Endodermal cell (in vitro differentiated cells): ENCODE results near the gene VSTM5. TPM values are rescaled to one million over a fixed set of nuclear protein-coding genes. Genes with fewer than 3 reads are reported as not detected.
A peak's percentile ranks its signal among the peaks of the same experiment; 100 is the strongest.

Source experiments
- DNase-seq: peaks from one replicate; pipeline ENCODE4 v3.0.0-alpha.2; 2017
- H3K27ac ChIP-seq: 2 replicates; pipeline ENCODE4 v1.5.1; 2013; ENCODE audit warnings: mild to moderate bottlenecking, low read depth, low read length, moderate library complexity
- H3K27me3 ChIP-seq: 2 replicates; pipeline ENCODE4 v1.6.1; 2013; ENCODE audit warnings: mild to moderate bottlenecking, low read length, moderate library complexity; ENCODE audit not compliant: insufficient read depth, control insufficient read depth, poor library complexity, severe bottlenecking
- H3K36me3 ChIP-seq: 2 replicates; pipeline ENCODE4 v1.7.0; 2013; ENCODE audit warnings: mild to moderate bottlenecking, low read length, moderate library complexity; ENCODE audit not compliant: control insufficient read depth, insufficient read depth
- H3K4me1 ChIP-seq: one replicate; pipeline ENCODE4 v1.7.0; 2013; ENCODE audit warnings: low read length; ENCODE audit not compliant: control insufficient read depth, insufficient read depth
- H3K4me3 ChIP-seq: 2 replicates; pipeline ENCODE4 v1.5.1; 2013; ENCODE audit warnings: mild to moderate bottlenecking, low read length, moderate library complexity
- H3K9ac ChIP-seq: 2 replicates; pipeline ENCODE4 v1.6.1; 2013; ENCODE audit warnings: mild to moderate bottlenecking, low read length, moderate library complexity; ENCODE audit not compliant: poor library complexity, severe bottlenecking; ENCODE audit errors: extremely low read depth
- H3K9me3 ChIP-seq: 2 replicates; pipeline ENCODE4 v1.6.1; 2013; ENCODE audit warnings: mild to moderate bottlenecking, low read length, moderate library complexity; ENCODE audit not compliant: control insufficient read depth
- H3K27ac Mint-ChIP-seq: 2 replicates; pipeline ENCODE4 v1.8.0; 2020; ENCODE audit warnings: mixed read lengths
- H3K27me3 Mint-ChIP-seq: 2 replicates; pipeline ENCODE4 v1.8.0; 2021; ENCODE audit warnings: mild to moderate bottlenecking, mixed read lengths; ENCODE audit not compliant: insufficient read depth
- H3K36me3 Mint-ChIP-seq: 2 replicates; pipeline ENCODE4 v1.8.0; 2020; ENCODE audit warnings: low read depth, mixed read lengths
- H3K4me1 Mint-ChIP-seq: 2 replicates; pipeline ENCODE4 v1.8.0; 2020; ENCODE audit warnings: mixed read lengths
- H3K4me3 Mint-ChIP-seq: 2 replicates; pipeline ENCODE4 v1.8.0; 2020; ENCODE audit warnings: mild to moderate bottlenecking, moderate library complexity, mixed read lengths
- H3K9me3 Mint-ChIP-seq: 2 replicates; pipeline ENCODE4 v1.8.0; 2020; ENCODE audit warnings: mild to moderate bottlenecking, mixed read lengths
- CTCF ChIP-seq: fragments of 200-600 bp; sonication (generic); conservative IDR thresholded peaks from 2 replicates; pipeline ENCODE4 v1.5.0; 2021; ENCODE audit warnings: antibody characterized with exemption, mild to moderate bottlenecking
- WGBS, 2 experiments: methylation state at CpG; one replicate each; pipeline versions ENCODE4 v1.1.5 to v1.1.7; 2013; ENCODE audit warnings: missing lambda C conversion rate in 2 of 2, mixed read lengths in 1 of 2; ENCODE audit not compliant: insufficient coverage in 1 of 2, insufficient read length in 1 of 2; 5-methylcytosine and 5-hydroxymethylcytosine counted together
- total RNA-seq, 2 donors: library from RNA; stranded (reverse); fragmentation: NEBNext Ultra II Directional in 1 of 2; extraction: Animal tissue kit (Norgen Biotek cat#: 25700) in 1 of 2; gene quantifications; 2 replicates in 1 of 2; 3 replicates in 1 of 2; pipeline ENCODE4 v1.2.1, GENCODE V29; 2021

The VSTM5 gene
- total RNA-seq, 2 donors from 2014 or later = 0.29 to 0.75 TPM

- Mint-ChIP-seq H3K9me3 (no peaks in the 10 kb centered on the region), H3K27ac (no peak overlapping the region), H3K4me1 (peaks cover 15% of the 10 kb centered on the region), H3K4me3 (no peak overlapping the region), H3K36me3 (no peaks in the 10 kb centered on the region), H3K27me3 (no peaks in the 10 kb centered on the region)
- TF ChIP-seq CTCF = no peak
- Histone ChIP-seq H3K27ac (no peak overlapping the region), H3K9ac (no peak overlapping the region), H3K9me3 (no peaks in the 10 kb centered on the region), H3K4me3 (no peak overlapping the region), H3K27me3 (no peaks in the 10 kb centered on the region), H3K4me1 (no peaks in the 10 kb centered on the region), H3K36me3 (no peaks in the 10 kb centered on the region)
- peak; percentile 25 for DNase-seq
- 94 to 97% methylated on average over 3 to 5 of the region's 5 CpGs for WGBS, 2 experiments
These were observed 6.5 kb downstream of the VSTM5 start for GRCh38 chr11:93843906-93844305.

GRCh38 chr11:93842461-93842860, 8.0 kb downstream of the VSTM5 start:
- no peak overlapping the region for H3K4me3 ChIP-seq
- TF ChIP-seq CTCF = no peak
- Mint-ChIP-seq H3K9me3 (no peaks in the 10 kb centered on the region), H3K4me3 (no peak overlapping the region), H3K27ac (no peak overlapping the region), H3K4me1 (peaks cover 15% of the 10 kb centered on the region), H3K36me3 (no peaks in the 10 kb centered on the region), H3K27me3 (no peaks in the 10 kb centered on the region)
- no peaks in the 10 kb centered on the region for H3K9me3 ChIP-seq
- no peak overlapping the region for H3K9ac ChIP-seq
- no peaks in the 10 kb centered on the region for H3K4me1 ChIP-seq
- DNase-seq = peak; percentile 26
- no peaks in the 10 kb centered on the region for H3K36me3 ChIP-seq
- no peak overlapping the region for H3K27ac ChIP-seq
- WGBS, 2 experiments = 63 to 79% methylated on average over 4 to 6 of the region's 6 CpGs
- no peaks in the 10 kb centered on the region for H3K27me3 ChIP-seq

GRCh38 chr11:93842034-93842433, 8.4 kb downstream of the VSTM5 start:
- H3K4me1 ChIP-seq = no peaks in the 10 kb centered on the region
- no peaks in the 10 kb centered on the region for H3K27me3 ChIP-seq
- DNase-seq = no peak
- H3K9ac ChIP-seq = no peak overlapping the region
- H3K36me3 ChIP-seq = no peaks in the 10 kb centered on the region
- Mint-ChIP-seq H3K27me3 (no peaks in the 10 kb centered on the region), H3K36me3 (no peaks in the 10 kb centered on the region), H3K27ac (no peak overlapping the region), H3K4me3 (no peak overlapping the region), H3K4me1 (peaks cover 15% of the 10 kb centered on the region), H3K9me3 (no peaks in the 10 kb centered on the region)
- H3K9me3 ChIP-seq = no peaks in the 10 kb centered on the region
- H3K4me3 ChIP-seq = no peak overlapping the region
- WGBS, 2 experiments = 89 to 95% methylated on average over 3 to 4 of the region's 4 CpGs
- TF ChIP-seq CTCF = no peak
- H3K27ac ChIP-seq = no peak overlapping the region
